ENCODE data around the gene MID2.
"Not testable (repeated sequence)": the region's sequence is repeated elsewhere in the genome, so short reads cannot be mapped to it uniquely, and the experiment has no call there.

MID2 gene

DNA sequence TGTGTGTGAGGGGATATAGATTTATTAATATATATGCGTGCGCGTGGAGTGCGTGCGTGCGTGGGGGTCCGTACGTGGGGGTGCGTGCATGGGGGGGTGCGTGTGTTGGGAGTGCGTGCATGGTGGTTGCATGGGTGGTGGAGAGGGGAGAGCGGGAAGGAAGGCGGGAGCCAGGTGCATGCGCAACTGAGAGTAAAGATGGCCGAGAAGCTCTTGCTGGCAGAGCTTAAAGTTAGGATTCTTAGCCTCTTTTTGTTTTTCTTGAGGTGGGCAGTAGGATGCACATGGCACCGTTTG is 110.7 kb downstream of the MID2 start:
- no peak for DNase-seq (ENCODE audit: low read depth, low spot score)

DNA sequence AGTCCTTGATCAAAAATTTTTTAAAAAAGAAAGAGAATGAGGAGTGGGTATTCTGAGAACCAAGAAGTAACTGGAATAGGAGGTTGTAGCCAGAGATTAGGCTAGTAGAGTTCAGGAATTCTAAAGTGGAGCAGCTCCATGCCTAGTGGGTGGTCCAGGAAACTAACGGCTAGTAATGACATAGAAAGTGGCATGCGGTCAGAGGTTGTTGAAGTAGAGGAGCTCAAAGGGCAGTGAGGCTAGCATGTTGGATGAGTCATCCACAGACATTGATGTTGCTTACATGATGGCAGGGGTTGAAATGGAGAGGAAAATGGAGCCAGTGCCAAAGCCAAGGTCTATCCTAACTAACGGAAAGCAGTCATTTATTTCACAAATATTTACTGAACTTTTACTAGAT is 114.4 kb downstream of the MID2 start:
- DNase-seq (ENCODE audit: low read depth, low spot score), result no peak

GRCh38 chrX:107955337-107955736 is 129.7 kb downstream of the MID2 start:
- not testable (repeated sequence) for DNase-seq (ENCODE audit: low read depth, low spot score)

DNA sequence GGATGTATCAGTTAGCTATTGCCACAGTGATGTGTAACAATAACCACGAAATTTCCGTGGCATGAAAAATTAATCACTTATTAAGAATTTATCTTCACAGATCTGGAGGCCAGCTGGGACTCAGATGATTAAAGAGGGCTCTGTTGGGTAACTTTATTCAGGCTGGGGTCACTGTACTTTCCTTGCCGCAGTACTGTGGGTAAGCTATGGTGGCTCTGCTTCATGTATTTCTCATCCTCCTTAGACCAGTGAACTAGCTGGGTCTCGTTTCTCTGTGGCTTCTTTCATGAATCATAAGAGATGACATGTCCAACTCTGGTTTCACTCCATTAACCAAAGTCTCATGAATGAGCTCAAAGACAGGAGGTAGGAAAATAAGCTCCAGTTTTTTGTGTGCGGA is 143.0 kb downstream of the MID2 start:
- no peak for DNase-seq (ENCODE audit: low read depth, low spot score)

- no peak for DNase-seq (ENCODE audit: low read depth, low spot score)
These were observed 144.4 kb downstream of the MID2 start for GRCh38 chrX:107970073-107970472.

DNA sequence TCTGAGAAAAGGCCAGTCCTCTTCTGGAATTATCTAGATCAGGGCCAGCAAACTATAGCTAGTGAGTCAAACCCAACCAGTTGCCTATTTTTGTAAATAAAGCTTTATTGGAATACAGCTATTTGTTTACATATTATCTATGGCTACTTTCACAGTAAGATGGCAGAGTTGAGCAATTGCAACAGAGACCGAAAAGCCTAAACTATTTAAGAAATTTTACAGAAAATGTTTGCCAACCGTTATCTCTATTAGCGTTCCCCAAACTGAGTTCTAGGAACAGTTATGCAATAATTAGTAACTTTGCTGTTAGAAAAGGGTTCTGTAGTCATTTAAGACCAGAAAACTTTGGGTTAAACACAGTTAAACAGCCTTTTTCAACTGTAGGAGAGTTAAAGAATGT is 146.0 kb downstream of the MID2 start:
- DNase-seq (ENCODE audit: low read depth, low spot score), result no peak
